SK-N-SH treated with all-trans-retinoic acid at 6 μM for 48 hours (cell line): ENCODE measurements around the gene BNC2.

Experiments
- ATAC-seq: fragments of 200-7000 bp; cut with Tn5 transposase; 3 replicates; pipeline ENCODE4 v1.9.1; 2020; ENCODE audit warnings: mild to moderate bottlenecking, moderate library complexity
- ARNTL ChIP-seq: fragments of 450-650 bp; formaldehyde crosslinking; IDR thresholded peaks from 2 replicates; pipeline ENCODE4 v1.5.0; 2020; ENCODE audit warnings: low read depth, mild to moderate bottlenecking, moderate library complexity, borderline replicate concordance
- CSDC2 ChIP-seq: fragments of 250-450 bp; sonication (Bioruptor Pico); IDR thresholded peaks from 2 replicates; pipeline ENCODE4 v1.5.0; 2020; ENCODE audit warnings: mild to moderate bottlenecking, moderate library complexity
- ESRRG ChIP-seq: fragments of 250-450 bp; sonication (Bioruptor Pico); IDR thresholded peaks from 2 replicates; pipeline ENCODE4 v1.6.1; 2021; ENCODE audit warnings: mild to moderate bottlenecking
- GLIS3 ChIP-seq: fragments of 250-450 bp; sonication (Bioruptor Pico); IDR thresholded peaks from 2 replicates; pipeline ENCODE4 v1.5.0; 2020; ENCODE audit warnings: mild to moderate bottlenecking, moderate library complexity
- ISL1 ChIP-seq: fragments of 250-450 bp; sonication (Bioruptor Pico); IDR thresholded peaks from 2 replicates; pipeline ENCODE4 v2.1.2; 2022; ENCODE audit warnings: mild to moderate bottlenecking, moderate library complexity
- OSR1 ChIP-seq: fragments of 250-450 bp; sonication (Bioruptor Pico); IDR thresholded peaks from 2 replicates; pipeline ENCODE4 v1.8.0; 2022; ENCODE audit warnings: moderate library complexity, mild to moderate bottlenecking, inconsistent platforms
- PPARA ChIP-seq: fragments of 250-450 bp; sonication (Bioruptor Pico); IDR thresholded peaks from 2 replicates; pipeline ENCODE4 v1.5.0; 2020; ENCODE audit warnings: mild to moderate bottlenecking, borderline replicate concordance
- RARB ChIP-seq: fragments of 250-450 bp; sonication (Bioruptor Pico); IDR thresholded peaks from 2 replicates; pipeline ENCODE4 v1.8.0; 2021; ENCODE audit warnings: mild to moderate bottlenecking, moderate library complexity
- SNAI2 ChIP-seq: fragments of 250-450 bp; sonication (Bioruptor Pico); IDR thresholded peaks from 2 replicates; pipeline ENCODE4 v1.5.0; 2020; ENCODE audit warnings: mild to moderate bottlenecking, moderate library complexity
- TCF4 ChIP-seq: fragments of 250-450 bp; sonication (Bioruptor Pico); IDR thresholded peaks from 2 replicates; pipeline ENCODE4 v1.8.0; 2021; ENCODE audit warnings: mild to moderate bottlenecking, moderate library complexity, borderline replicate concordance
- TOX ChIP-seq: fragments of 250-450 bp; sonication (Bioruptor Pico); IDR thresholded peaks from 2 replicates; pipeline ENCODE4 v1.8.0; 2021; ENCODE audit warnings: mild to moderate bottlenecking, moderate library complexity, borderline replicate concordance
- ZC3H10 ChIP-seq: fragments of 250-450 bp; sonication (Bioruptor Pico); IDR thresholded peaks from 2 replicates; pipeline ENCODE4 v1.5.1; 2021; ENCODE audit warnings: mild to moderate bottlenecking, moderate library complexity
- ZFP3 ChIP-seq: fragments of 250-450 bp; sonication (Bioruptor Pico); IDR thresholded peaks from 2 replicates; pipeline ENCODE4 v1.5.0; 2020; ENCODE audit warnings: mild to moderate bottlenecking, moderate library complexity
- ZFP30 ChIP-seq: fragments of 450-650 bp; formaldehyde crosslinking; IDR thresholded peaks from 2 replicates; pipeline ENCODE4 v1.5.0; 2022; ENCODE audit warnings: mild to moderate bottlenecking, moderate library complexity
- ZNF565 ChIP-seq: fragments of 450-650 bp; formaldehyde crosslinking; conservative IDR thresholded peaks from 2 replicates; pipeline ENCODE4 v1.5.0; 2020; ENCODE audit warnings: low read depth, mild to moderate bottlenecking, moderate library complexity
- ZNF70 ChIP-seq: fragments of 450-650 bp; formaldehyde crosslinking; IDR thresholded peaks from 2 replicates; pipeline ENCODE4 v1.5.0; 2020; ENCODE audit warnings: mild to moderate bottlenecking, moderate library complexity
- ZNF8 ChIP-seq: fragments of 450-650 bp; formaldehyde crosslinking; IDR thresholded peaks from 2 replicates; pipeline ENCODE4 v1.5.0; 2020; ENCODE audit warnings: mild to moderate bottlenecking, moderate library complexity
- TF ChIP-seq, protein P1 (sequence below): fragments of 250-450 bp; sonication (Bioruptor Pico); IDR thresholded peaks from 2 replicates; pipeline ENCODE4 v1.5.1; 2021; ENCODE audit warnings: mild to moderate bottlenecking, moderate library complexity
- TF ChIP-seq, protein P2 (sequence below): fragments of 250-450 bp; sonication (Bioruptor Pico); IDR thresholded peaks from 2 replicates; pipeline ENCODE4 v1.8.0; 2021; ENCODE audit warnings: low read depth, mild to moderate bottlenecking, moderate library complexity, borderline replicate concordance
- TF ChIP-seq, protein P3 (sequence below): fragments of 250-450 bp; sonication (Bioruptor Pico); IDR thresholded peaks from 2 replicates; pipeline ENCODE4 v1.5.0; 2020; ENCODE audit warnings: mild to moderate bottlenecking, moderate library complexity
- TF ChIP-seq, protein P4 (sequence below): fragments of 250-450 bp; sonication (Bioruptor Pico); IDR thresholded peaks from 2 replicates; pipeline ENCODE4 v1.5.1; 2020; ENCODE audit warnings: low read depth, mild to moderate bottlenecking, moderate library complexity

BNC2 gene

DNA sequence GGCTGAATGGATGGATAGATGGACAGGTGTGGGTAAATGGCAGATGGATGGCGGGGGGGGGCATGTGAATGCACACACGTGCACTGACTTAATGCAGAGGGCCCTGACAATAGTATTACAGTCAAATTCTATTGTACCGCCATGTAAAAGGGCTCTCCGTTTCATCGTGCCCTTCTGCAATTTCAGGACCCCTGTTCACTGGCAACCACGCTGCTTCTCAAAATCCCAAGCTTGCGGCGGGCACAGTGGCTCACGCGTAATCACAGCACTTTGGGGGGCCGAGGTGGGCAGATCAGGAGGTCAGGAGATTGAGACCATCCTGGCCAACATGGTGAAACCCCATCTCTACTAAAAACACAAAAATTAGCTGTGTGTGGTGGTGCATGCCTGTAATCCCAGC, 211.4 kb downstream of the BNC2 start:
- no peak for TF ChIP-seq ZNF70 (CRISPR knock-in tag)
- TF ChIP-seq RARB (CRISPR knock-in tag) = no peak
- no peak for TF ChIP-seq CSDC2 (CRISPR knock-in tag)
- TF ChIP-seq, protein P1, sequence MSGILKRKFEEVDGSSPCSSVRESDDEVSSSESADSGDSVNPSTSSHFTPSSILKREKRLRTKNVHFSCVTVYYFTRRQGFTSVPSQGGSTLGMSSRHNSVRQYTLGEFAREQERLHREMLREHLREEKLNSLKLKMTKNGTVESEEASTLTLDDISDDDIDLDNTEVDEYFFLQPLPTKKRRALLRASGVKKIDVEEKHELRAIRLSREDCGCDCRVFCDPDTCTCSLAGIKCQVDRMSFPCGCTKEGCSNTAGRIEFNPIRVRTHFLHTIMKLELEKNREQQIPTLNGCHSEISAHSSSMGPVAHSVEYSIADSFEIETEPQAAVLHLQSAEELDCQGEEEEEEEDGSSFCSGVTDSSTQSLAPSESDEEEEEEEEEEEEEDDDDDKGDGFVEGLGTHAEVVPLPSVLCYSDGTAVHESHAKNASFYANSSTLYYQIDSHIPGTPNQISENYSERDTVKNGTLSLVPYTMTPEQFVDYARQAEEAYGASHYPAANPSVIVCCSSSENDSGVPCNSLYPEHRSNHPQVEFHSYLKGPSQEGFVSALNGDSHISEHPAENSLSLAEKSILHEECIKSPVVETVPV (CRISPR knock-in tag) = no peak
- TF ChIP-seq, protein P2, sequence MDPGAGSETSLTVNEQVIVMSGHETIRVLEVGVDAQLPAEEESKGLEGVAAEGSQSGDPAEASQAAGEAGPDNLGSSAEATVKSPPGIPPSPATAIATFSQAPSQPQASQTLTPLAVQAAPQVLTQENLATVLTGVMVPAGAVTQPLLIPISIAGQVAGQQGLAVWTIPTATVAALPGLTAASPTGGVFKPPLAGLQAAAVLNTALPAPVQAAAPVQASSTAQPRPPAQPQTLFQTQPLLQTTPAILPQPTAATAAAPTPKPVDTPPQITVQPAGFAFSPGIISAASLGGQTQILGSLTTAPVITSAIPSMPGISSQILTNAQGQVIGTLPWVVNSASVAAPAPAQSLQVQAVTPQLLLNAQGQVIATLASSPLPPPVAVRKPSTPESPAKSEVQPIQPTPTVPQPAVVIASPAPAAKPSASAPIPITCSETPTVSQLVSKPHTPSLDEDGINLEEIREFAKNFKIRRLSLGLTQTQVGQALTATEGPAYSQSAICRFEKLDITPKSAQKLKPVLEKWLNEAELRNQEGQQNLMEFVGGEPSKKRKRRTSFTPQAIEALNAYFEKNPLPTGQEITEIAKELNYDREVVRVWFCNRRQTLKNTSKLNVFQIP (CRISPR knock-in tag) = no peak
- no peak for TF ChIP-seq TCF4 (CRISPR knock-in tag)
- TF ChIP-seq OSR1 (CRISPR knock-in tag) = no peak
- TF ChIP-seq ZNF565 (CRISPR knock-in tag) = no peak
- TF ChIP-seq, protein P3, sequence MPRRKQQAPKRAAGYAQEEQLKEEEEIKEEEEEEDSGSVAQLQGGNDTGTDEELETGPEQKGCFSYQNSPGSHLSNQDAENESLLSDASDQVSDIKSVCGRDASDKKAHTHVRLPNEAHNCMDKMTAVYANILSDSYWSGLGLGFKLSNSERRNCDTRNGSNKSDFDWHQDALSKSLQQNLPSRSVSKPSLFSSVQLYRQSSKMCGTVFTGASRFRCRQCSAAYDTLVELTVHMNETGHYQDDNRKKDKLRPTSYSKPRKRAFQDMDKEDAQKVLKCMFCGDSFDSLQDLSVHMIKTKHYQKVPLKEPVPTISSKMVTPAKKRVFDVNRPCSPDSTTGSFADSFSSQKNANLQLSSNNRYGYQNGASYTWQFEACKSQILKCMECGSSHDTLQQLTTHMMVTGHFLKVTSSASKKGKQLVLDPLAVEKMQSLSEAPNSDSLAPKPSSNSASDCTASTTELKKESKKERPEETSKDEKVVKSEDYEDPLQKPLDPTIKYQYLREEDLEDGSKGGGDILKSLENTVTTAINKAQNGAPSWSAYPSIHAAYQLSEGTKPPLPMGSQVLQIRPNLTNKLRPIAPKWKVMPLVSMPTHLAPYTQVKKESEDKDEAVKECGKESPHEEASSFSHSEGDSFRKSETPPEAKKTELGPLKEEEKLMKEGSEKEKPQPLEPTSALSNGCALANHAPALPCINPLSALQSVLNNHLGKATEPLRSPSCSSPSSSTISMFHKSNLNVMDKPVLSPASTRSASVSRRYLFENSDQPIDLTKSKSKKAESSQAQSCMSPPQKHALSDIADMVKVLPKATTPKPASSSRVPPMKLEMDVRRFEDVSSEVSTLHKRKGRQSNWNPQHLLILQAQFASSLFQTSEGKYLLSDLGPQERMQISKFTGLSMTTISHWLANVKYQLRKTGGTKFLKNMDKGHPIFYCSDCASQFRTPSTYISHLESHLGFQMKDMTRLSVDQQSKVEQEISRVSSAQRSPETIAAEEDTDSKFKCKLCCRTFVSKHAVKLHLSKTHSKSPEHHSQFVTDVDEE (CRISPR knock-in tag) = no peak
- no peak for TF ChIP-seq TOX (CRISPR knock-in tag)
- no peak for TF ChIP-seq ZNF8 (CRISPR knock-in tag)
- TF ChIP-seq ZC3H10 (CRISPR knock-in tag) = no peak
- TF ChIP-seq GLIS3 (CRISPR knock-in tag) = no peak
- TF ChIP-seq ISL1 (CRISPR knock-in tag) = no peak
- no peak for TF ChIP-seq ZFP3 (CRISPR knock-in tag)
- no peak for TF ChIP-seq ZFP30

DNA sequence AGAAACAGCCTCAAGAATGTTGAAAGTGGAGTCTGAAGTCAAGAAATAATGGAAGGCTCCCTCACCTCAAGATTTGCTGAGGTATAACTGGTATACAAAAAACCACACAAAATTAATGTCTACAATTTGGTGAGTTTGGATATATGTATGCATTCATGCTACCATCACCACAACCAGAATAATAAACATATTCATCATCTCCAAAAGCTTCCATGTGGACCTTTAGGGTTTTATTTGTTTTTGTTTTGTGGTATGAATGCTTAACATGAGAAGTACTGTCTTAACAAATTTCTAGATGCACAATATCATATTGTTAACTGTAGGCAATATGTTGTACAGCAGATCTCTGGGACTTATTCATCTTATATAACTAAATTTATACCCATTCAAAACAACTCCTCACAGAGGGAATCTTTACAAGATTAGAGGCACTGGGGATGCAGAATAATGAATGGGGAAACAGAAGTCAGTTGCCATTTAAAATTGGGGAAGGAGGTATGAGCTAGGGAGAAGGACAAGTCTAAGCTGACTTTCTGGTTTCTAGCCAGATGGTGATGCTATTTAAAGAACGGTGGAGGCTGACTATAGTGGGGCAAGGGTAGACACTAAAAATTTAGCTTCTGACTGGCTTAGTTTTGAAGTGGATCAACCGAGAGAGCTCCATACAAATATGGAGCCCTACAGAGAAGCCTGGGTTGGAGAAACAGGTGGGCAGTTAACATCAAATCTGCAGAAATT, 213.9 kb downstream of the BNC2 start:
- TF ChIP-seq ZNF565 (CRISPR knock-in tag) (no peak), CSDC2 (CRISPR knock-in tag) (no peak), ZC3H10 (CRISPR knock-in tag) (no peak), SNAI2 (CRISPR knock-in tag) (no peak), TOX (CRISPR knock-in tag) (no peak)
- TF ChIP-seq, protein P4, sequence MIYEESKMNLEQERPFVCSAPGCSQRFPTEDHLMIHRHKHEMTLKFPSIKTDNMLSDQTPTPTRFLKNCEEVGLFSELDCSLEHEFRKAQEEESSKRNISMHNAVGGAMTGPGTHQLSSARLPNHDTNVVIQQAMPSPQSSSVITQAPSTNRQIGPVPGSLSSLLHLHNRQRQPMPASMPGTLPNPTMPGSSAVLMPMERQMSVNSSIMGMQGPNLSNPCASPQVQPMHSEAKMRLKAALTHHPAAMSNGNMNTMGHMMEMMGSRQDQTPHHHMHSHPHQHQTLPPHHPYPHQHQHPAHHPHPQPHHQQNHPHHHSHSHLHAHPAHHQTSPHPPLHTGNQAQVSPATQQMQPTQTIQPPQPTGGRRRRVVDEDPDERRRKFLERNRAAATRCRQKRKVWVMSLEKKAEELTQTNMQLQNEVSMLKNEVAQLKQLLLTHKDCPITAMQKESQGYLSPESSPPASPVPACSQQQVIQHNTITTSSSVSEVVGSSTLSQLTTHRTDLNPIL (CRISPR knock-in tag) = no peak
- TF ChIP-seq, protein P1 (CRISPR knock-in tag) = no peak
- TF ChIP-seq, all 23 proteins: peak for 0
- ATAC-seq = no peak

More for the DNA sequence above, 211.4 kb downstream of the BNC2 start:
- no peak for ATAC-seq

DNA sequence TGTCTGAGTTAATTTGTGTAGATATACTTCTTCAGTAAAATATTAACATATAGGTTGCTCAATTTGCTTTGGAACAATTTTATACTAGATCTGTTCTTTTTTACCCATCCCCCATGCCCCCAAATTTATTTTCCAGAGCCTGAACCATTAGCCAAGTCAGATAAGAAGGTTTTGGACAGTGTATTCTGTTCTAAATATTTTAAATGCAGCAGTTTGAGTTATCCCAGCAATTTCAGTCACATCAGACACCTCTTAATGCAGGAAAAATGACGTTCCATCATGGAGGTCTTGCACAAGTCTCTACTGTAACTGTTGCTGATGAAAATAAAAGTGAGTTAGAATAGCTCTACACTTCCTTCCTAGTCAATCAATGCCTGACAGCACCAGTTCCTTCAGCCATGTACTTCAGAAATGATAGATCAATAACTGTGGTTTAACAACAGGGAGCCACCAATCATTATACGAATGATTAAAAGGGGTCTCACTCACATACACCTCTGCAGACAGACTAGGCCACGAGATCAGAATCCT, 215.8 kb downstream of the BNC2 start:
- ATAC-seq = no peak
- TF ChIP-seq ZFP30 (no peak), ARNTL (CRISPR knock-in tag) (no peak), TCF4 (CRISPR knock-in tag) (no peak), ESRRG (CRISPR knock-in tag) (no peak), ZNF8 (CRISPR knock-in tag) (no peak), TOX (CRISPR knock-in tag) (no peak), OSR1 (CRISPR knock-in tag) (no peak), ZNF70 (CRISPR knock-in tag) (no peak), PPARA (CRISPR knock-in tag) (no peak), ZNF565 (CRISPR knock-in tag) (no peak), ZFP3 (CRISPR knock-in tag) (no peak)
- TF ChIP-seq, protein P1 (CRISPR knock-in tag) = no peak
- TF ChIP-seq, protein P4 (CRISPR knock-in tag) = no peak
- TF ChIP-seq, all 23 proteins: peak for 0
